PC-9 (cell line): ENCODE measurements around the gene COLGALT1.

Experiments
- EZH2 ChIP-seq: fragments of 200-600 bp; sonication (generic); IDR thresholded peaks from 2 replicates; pipeline ENCODE4 v1.8.0; 2017; ENCODE audit warnings: antibody characterized with exemption, low read depth
- TF ChIP-seq, protein P1 (sequence below): fragments of 200-600 bp; sonication (generic); conservative IDR thresholded peaks from 2 replicates; pipeline ENCODE4 v1.6.1; 2017; ENCODE audit warnings: mixed run types, antibody characterized with exemption, mild to moderate bottlenecking, moderate library complexity

DNA sequence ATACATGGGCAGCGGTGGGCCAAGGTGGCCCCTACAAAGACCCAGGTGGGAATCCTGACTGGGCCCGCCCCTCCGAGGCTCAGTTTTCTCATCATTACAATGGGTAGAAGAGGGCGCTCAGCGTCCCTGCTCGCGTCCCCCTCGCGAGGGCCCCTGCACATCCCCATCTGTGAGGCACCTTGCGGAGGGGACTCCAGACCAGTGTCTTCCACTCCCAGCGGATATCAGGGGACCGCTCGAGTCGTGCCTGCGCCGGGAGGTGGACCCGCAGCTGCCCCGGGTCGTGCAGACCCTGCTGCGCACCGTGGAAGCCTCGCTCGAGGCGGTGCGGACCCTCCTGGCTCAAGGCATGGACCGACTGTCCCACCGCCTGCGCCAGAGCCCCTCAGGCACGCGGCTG is 15.3 kb upstream of the COLGALT1 start:
- TF ChIP-seq, protein P1, sequence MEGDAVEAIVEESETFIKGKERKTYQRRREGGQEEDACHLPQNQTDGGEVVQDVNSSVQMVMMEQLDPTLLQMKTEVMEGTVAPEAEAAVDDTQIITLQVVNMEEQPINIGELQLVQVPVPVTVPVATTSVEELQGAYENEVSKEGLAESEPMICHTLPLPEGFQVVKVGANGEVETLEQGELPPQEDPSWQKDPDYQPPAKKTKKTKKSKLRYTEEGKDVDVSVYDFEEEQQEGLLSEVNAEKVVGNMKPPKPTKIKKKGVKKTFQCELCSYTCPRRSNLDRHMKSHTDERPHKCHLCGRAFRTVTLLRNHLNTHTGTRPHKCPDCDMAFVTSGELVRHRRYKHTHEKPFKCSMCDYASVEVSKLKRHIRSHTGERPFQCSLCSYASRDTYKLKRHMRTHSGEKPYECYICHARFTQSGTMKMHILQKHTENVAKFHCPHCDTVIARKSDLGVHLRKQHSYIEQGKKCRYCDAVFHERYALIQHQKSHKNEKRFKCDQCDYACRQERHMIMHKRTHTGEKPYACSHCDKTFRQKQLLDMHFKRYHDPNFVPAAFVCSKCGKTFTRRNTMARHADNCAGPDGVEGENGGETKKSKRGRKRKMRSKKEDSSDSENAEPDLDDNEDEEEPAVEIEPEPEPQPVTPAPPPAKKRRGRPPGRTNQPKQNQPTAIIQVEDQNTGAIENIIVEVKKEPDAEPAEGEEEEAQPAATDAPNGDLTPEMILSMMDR: no peak
- TF ChIP-seq EZH2: no peak
